ENCODE measurements around the gene BMAL1. TPM values are rescaled to one million over a fixed set of nuclear protein-coding genes. Genes with fewer than 3 reads are reported as not detected.

The BMAL1 gene
- total RNA-seq, 1 experiment from 2014 or later, result 3.3 TPM

- Histone ChIP-seq H3K14ac (ENCODE audit: insufficient read depth, low read length) (no peak overlapping the region), H3K27me3 (ENCODE audit: insufficient read depth, low read length) (no peaks in the 10 kb centered on the region), H4K5ac (ENCODE audit: insufficient read length, low read depth, low read length) (no peak overlapping the region), H2BK15ac (ENCODE audit: low read depth, low read length) (no peak overlapping the region), H2BK20ac (ENCODE audit: low read depth, low read length, poor library complexity, severe bottlenecking) (no peak overlapping the region), H3K18ac (ENCODE audit: insufficient read length, low read depth, low read length) (no peak overlapping the region), H3T11ph (ENCODE audit: low read length) (no peak overlapping the region), H4K8ac (replicated peaks; ENCODE audit: insufficient read length, low read depth, low read length) (no peak overlapping the region), H4K91ac (ENCODE audit: insufficient read length, low read depth, low read length) (no peak overlapping the region), H3K56ac (ENCODE audit: insufficient read length, low read depth, low read length) (no peak overlapping the region), H3K23me2 (ENCODE audit: insufficient read length, low read depth, low read length, poor library complexity, severe bottlenecking) (no peaks in the 10 kb centered on the region), H2AK5ac (ENCODE audit: insufficient read length, low read length) (no peak overlapping the region), H2AFZ (ENCODE audit: low read length) (no peak overlapping the region), H3K79me2 (ENCODE audit: insufficient read depth, low read length) (no peaks in the 10 kb centered on the region), H3K23ac (ENCODE audit: insufficient read length, low read depth, low read length) (no peak overlapping the region), H3K27ac (ENCODE audit: insufficient read length, low read depth, low read length) (no peak overlapping the region), H3K4me1 (ENCODE audit: insufficient read depth, low read length) (no peaks in the 10 kb centered on the region), H2BK12ac (ENCODE audit: insufficient read length, low read depth, low read length) (no peak overlapping the region), H3K9me3 (ENCODE audit: control insufficient read depth, low read depth, low read length) (no peaks in the 10 kb centered on the region), H3K4me2 (ENCODE audit: insufficient read depth, insufficient read length, low read length) (no peak overlapping the region), H2BK120ac (ENCODE audit: low read depth, low read length, poor library complexity, severe bottlenecking) (no peak overlapping the region), H2BK5ac (ENCODE audit: insufficient read length, low read length) (no peak overlapping the region), H3K4ac (ENCODE audit: low read depth, low read length) (no peak overlapping the region), H3K79me1 (ENCODE audit: insufficient read depth, low read depth, low read length, poor library complexity, severe bottlenecking) (no peaks in the 10 kb centered on the region), H3K9ac (ENCODE audit: extremely low read depth, insufficient read length, low read length) (no peak overlapping the region), H4K20me1 (ENCODE audit: control insufficient read depth, insufficient read depth, insufficient read length) (no peaks in the 10 kb centered on the region)
- H3K27ac Mint-ChIP-seq, result no peak overlapping the region
- H3K27me3 Mint-ChIP-seq (ENCODE audit: low read depth), result no peaks in the 10 kb centered on the region
- no peaks in the 10 kb centered on the region for H3K36me3 Mint-ChIP-seq (ENCODE audit: insufficient read depth in 1 of 3, low read depth in 3 of 3)
- no peak for TF ChIP-seq CTCF (conservative IDR thresholded peaks at IDR 0.05)
- H3K9me3 Mint-ChIP-seq, result no peaks in the 10 kb centered on the region
- no peak for DNase-seq
- H3K4me3 Mint-ChIP-seq, result no peak overlapping the region
- H3K4me1 Mint-ChIP-seq, result peaks cover 2 to 6% of the 10 kb centered on the region in 2 experiments; a peak in 3 of 4 replicates
- no CpG with 5 or more reads among the region's 7 CpGs for WGBS (ENCODE audit: extremely low coverage, insufficient read length, low lambda C conversion rate)
Measured at GRCh38 chr11:13237761-13238160, 39.8 kb upstream of the BMAL1 start.
